ENCODE data around the gene HPD. TPM values are rescaled to one million over a fixed set of nuclear protein-coding genes. Genes with fewer than 3 reads are reported as not detected.

Gene HPD
- total RNA-seq, 1 donor from 2014 or later, result 0.92 TPM

DNA sequence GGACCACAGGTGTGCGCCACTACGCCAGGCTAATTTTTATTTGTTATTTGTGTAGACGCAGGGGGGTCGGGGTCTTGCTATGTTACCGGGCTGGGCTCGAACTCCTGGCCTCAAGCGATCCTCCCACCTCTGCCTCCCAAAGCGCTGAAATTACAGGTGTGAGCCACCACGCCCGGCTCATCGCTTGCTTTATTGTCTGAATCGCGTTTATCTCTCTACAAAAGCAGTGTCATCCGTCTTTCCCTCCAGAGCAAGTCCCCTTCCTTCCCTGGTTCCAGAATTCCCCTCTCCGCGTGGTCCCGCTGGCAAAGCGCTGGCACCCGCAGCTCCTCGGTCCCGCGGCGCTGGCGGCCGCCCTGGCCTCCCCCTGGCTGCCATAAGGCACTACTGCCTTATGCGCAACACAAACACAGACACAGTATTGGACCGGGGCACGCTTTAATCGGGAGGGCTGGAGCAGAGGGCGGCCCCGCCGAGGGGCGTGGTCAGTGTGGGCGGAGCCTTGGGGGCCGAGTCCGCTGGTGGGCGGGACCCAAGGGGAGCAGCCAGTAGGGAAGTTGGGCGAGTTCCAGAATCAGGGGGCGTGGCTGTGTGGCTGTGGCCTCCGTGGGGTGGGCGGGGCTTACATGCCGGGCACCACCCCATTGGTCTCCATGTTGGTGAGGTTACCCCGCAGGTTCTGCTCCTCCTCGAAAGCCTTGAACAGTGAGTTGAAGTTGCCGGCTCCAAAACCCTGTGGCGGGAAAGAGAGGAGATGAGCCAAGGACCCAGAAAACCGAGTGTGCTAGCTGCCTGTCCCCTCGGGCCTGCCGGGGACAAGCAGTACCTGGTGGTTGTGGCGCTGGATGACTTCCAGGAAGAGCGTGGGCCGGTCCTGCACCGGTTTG, 19.3 kb downstream of the HPD start:
- no peaks in the 10 kb centered on the region for H3K36me3 Mint-ChIP-seq
- TF ChIP-seq, protein P1, sequence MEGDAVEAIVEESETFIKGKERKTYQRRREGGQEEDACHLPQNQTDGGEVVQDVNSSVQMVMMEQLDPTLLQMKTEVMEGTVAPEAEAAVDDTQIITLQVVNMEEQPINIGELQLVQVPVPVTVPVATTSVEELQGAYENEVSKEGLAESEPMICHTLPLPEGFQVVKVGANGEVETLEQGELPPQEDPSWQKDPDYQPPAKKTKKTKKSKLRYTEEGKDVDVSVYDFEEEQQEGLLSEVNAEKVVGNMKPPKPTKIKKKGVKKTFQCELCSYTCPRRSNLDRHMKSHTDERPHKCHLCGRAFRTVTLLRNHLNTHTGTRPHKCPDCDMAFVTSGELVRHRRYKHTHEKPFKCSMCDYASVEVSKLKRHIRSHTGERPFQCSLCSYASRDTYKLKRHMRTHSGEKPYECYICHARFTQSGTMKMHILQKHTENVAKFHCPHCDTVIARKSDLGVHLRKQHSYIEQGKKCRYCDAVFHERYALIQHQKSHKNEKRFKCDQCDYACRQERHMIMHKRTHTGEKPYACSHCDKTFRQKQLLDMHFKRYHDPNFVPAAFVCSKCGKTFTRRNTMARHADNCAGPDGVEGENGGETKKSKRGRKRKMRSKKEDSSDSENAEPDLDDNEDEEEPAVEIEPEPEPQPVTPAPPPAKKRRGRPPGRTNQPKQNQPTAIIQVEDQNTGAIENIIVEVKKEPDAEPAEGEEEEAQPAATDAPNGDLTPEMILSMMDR (conservative IDR thresholded peaks at IDR 0.05), result peak; percentile 69
- H3K4me3 Mint-ChIP-seq, result peak overlapping the region; percentile 98
- H3K9me3 Mint-ChIP-seq, result no peaks in the 10 kb centered on the region
- H3K27ac Mint-ChIP-seq, result peak overlapping the region; percentile 86
- no peaks in the 10 kb centered on the region for H3K27me3 Mint-ChIP-seq
- peak; percentile 100 for DNase-seq (ENCODE audit: extremely low spot score, unreplicated experiment)
- H3K4me1 Mint-ChIP-seq (ENCODE audit: unreplicated experiment), result peaks cover 18% of the 10 kb centered on the region

DNA sequence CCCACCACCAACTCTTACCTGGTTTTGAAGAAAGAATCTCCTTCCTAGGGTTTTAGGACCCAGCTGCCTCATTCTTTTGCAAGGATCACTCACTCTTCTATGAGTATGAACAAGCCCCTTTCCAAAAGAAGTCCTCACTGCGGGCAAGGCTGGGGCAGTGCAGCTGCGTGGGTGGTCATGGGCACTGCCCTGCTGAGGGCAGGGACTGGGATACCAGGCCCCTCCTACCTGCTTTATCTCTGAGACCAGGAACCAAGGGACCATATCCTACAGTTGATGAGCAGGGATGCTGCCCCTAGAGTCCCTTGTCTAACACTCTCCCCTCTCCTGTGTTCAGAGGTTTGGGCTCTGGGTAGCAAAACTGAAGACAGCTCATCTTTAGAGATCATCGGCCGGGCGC, 20.5 kb downstream of the HPD start:
- Mint-ChIP-seq H3K4me3 (no peak overlapping the region), H3K4me1 (ENCODE audit: unreplicated experiment) (peaks cover 10% of the 10 kb centered on the region), H3K27ac (no peak overlapping the region), H3K9me3 (no peaks in the 10 kb centered on the region), H3K36me3 (no peaks in the 10 kb centered on the region), H3K27me3 (no peaks in the 10 kb centered on the region)
- DNase-seq (ENCODE audit: extremely low spot score, unreplicated experiment), result no peak
- TF ChIP-seq, protein P1 (conservative IDR thresholded peaks at IDR 0.05), result no peak

- Mint-ChIP-seq H3K4me3 (no peak overlapping the region), H3K27me3 (no peaks in the 10 kb centered on the region), H3K4me1 (ENCODE audit: unreplicated experiment) (peaks cover 8% of the 10 kb centered on the region), H3K36me3 (no peaks in the 10 kb centered on the region), H3K27ac (no peak overlapping the region), H3K9me3 (no peaks in the 10 kb centered on the region)
- TF ChIP-seq, protein P1 (conservative IDR thresholded peaks at IDR 0.05), result no peak
- no peak for DNase-seq (ENCODE audit: extremely low spot score, unreplicated experiment)
Measured at GRCh38 chr12:121837680-121838079, 21.0 kb downstream of the HPD start.

- Mint-ChIP-seq H3K9me3 (no peaks in the 10 kb centered on the region), H3K4me1 (ENCODE audit: unreplicated experiment) (no peaks in the 10 kb centered on the region), H3K36me3 (peaks cover 26% of the 10 kb centered on the region), H3K4me3 (no peak overlapping the region), H3K27ac (no peak overlapping the region), H3K27me3 (no peaks in the 10 kb centered on the region)
- TF ChIP-seq, protein P1 (conservative IDR thresholded peaks at IDR 0.05), result no peak
- no peak for DNase-seq (ENCODE audit: extremely low spot score, unreplicated experiment)
Measured at GRCh38 chr12:121831571-121832245, 27.0 kb downstream of the HPD start.

- TF ChIP-seq, protein P1 (conservative IDR thresholded peaks at IDR 0.05), result no peak
- Mint-ChIP-seq H3K27ac (no peak overlapping the region), H3K9me3 (no peaks in the 10 kb centered on the region), H3K4me3 (no peak overlapping the region), H3K36me3 (peaks cover 33% of the 10 kb centered on the region), H3K27me3 (no peaks in the 10 kb centered on the region), H3K4me1 (ENCODE audit: unreplicated experiment) (no peaks in the 10 kb centered on the region)
- no peak for DNase-seq (ENCODE audit: extremely low spot score, unreplicated experiment)
Measured at GRCh38 chr12:121830588-121831265, 27.9 kb downstream of the HPD start.

Data from type B pancreatic cell (in vitro differentiated cells).